Aorta (tissue), 5 donors: ENCODE data around the gene ONECUT3. TPM values are rescaled to one million over a fixed set of nuclear protein-coding genes. Genes with fewer than 3 reads are reported as not detected.

Experiments
- ATAC-seq: fragments of 200-7000 bp; cut with Tn5 transposase; one replicate; pipeline ENCODE4 v1.9.1; 2022; ENCODE audit warnings: moderate library complexity; ENCODE audit not compliant: low FRiP score
- DNase-seq, 2 donors: peaks; one replicate each; pipeline ENCODE4 v3.0.0-alpha.2; 2020
- H3K27ac ChIP-seq, 2 donors: one replicate each; pipeline ENCODE4 v1.5.1; 2013; ENCODE audit warnings: low read length in 2 of 2, mild to moderate bottlenecking in 2 of 2, moderate library complexity in 2 of 2, control low read depth in 1 of 2, inconsistent platforms in 1 of 2, low read depth in 1 of 2
- H3K27me3 ChIP-seq, 2 donors: one replicate each; pipeline ENCODE4 v1.6.1; 2013; ENCODE audit warnings: control low read depth in 1 of 2, low read length in 1 of 2, mild to moderate bottlenecking in 1 of 2, moderate library complexity in 1 of 2; ENCODE audit not compliant: insufficient read depth in 2 of 2, control insufficient read depth in 1 of 2
- H3K36me3 ChIP-seq, 2 donors: one replicate each; pipeline ENCODE4 v1.6.1; 2013; ENCODE audit warnings: control low read depth in 1 of 2, low read length in 1 of 2, mild to moderate bottlenecking in 1 of 2; ENCODE audit not compliant: insufficient read depth in 2 of 2, control insufficient read depth in 1 of 2
- H3K4me1 ChIP-seq, 2 donors: one replicate each; pipeline ENCODE4 v1.6.1; 2013; ENCODE audit warnings: low read length in 2 of 2, control low read depth in 1 of 2, mild to moderate bottlenecking in 1 of 2, moderate library complexity in 1 of 2; ENCODE audit not compliant: insufficient read depth in 2 of 2, control insufficient read depth in 1 of 2
- H3K4me3 ChIP-seq, 2 donors: one replicate each; pipeline ENCODE4 v1.5.1; 2013; ENCODE audit warnings: low read length in 2 of 2, control low read depth in 1 of 2, mild to moderate bottlenecking in 1 of 2
- H3K9me3 ChIP-seq: one replicate; pipeline ENCODE4 v1.6.1; 2013; ENCODE audit warnings: mild to moderate bottlenecking, low read length; ENCODE audit not compliant: control insufficient read depth
- WGBS, 2 donors: extraction: QIAGEN DNeasy Blood & Tissue Kit; methylation state at CpG; one replicate each; pipeline ENCODE4 v1.1.7; 2013; 5-methylcytosine and 5-hydroxymethylcytosine counted together
- intact Hi-C, 2 donors: fragments of 100-400 bp; cut with DNase I; formaldehyde crosslinking; loops; one replicate each; pipeline versions ENCODE4 v1.14.2 to v1.15.0; 2022
- polyA plus RNA-seq, 2 donors: library from polyadenylated mRNA; stranded (reverse); fragments of 200-250 nt; gene quantifications; one replicate each; pipeline ENCODE4 v1.2.3, GENCODE V29; 2013
- total RNA-seq, 2 donors: library from RNA; stranded (reverse); fragmentation: NEBNext Ultra II Directional; extraction: Animal tissue kit (Norgen Biotek cat#: 25700); gene quantifications; one replicate each; pipeline ENCODE4 v1.2.1, GENCODE V29; 2021
- donor health status: healthy with polysubstance abuse.
- donor health status: Bipolar disorder and iron deficiency.
- donor health status: DM: no; HTN: no; CAD: no.
- donor health status: DM: no; HTN: no; CAD: no.
- donor health status: DM: yes; HTN: yes; CAD: no.

ONECUT3 gene
- total and polyA plus RNA-seq, 4 donors, result 0.03 TPM; not detected in 3

DNA sequence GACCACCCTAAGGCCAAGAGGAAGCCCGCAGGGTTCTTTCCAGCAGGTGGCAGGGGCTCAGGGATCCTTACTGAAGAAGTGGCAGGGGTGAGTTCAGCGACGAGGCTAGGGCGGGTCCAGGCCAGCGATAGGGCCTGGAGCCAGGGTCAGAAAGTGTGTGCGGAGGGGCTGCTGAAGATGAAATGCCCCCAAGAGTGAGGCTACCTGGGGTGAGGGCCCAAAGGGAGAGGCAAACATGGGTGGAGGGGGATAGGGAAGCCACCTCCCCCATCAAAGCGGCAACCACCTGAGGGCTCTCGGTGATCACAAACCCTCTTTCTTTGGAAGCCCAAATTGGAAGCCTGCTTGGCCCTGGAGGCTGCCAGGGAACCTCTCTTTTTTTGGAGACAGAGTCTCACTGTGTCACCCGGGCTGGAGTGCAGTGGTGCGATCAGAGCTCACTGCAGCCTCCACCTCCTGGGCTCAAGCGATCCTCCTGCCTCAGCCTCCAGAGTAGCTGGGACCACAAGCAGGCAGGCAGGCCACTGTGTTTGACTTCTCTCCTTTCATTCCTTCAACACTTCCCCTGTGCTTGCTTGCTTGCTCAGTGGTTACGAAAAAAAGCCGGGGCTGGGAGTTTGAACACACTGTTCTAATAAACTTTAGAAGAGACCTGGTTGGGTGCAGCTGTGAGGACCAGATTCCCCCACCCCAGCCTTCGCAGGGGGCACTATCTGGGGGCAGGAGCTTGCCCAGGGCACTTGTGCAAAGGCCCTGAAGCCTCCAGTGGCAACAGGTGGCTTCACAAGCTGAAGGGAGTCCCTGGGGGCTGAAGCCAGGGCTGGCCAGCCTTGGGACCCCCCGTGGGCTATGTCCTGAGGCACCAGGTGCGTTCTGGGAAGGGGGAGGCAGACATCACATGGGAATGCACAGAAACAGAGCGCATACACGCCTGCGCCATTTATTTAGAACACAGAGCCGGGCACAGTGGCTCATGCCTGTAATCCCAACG lies 60.2 kb downstream of the ONECUT3 start:
- ATAC-seq (no peak), DNase-seq (no peak)
- intact Hi-C loops, result no loop called here
- no peak overlapping the region for H3K27ac ChIP-seq
- 68 to 70% methylated on average over 21 of the region's 21 CpGs for WGBS, 2 donors
- no peaks in the 10 kb centered on the region for H3K4me1 ChIP-seq
- H3K36me3 ChIP-seq, result peaks cover 0 to 11% of the 10 kb centered on the region in 2 donors
- no peak overlapping the region for H3K4me3 ChIP-seq
- no peaks in the 10 kb centered on the region for H3K9me3 ChIP-seq
- no peaks in the 10 kb centered on the region for H3K27me3 ChIP-seq

DNA sequence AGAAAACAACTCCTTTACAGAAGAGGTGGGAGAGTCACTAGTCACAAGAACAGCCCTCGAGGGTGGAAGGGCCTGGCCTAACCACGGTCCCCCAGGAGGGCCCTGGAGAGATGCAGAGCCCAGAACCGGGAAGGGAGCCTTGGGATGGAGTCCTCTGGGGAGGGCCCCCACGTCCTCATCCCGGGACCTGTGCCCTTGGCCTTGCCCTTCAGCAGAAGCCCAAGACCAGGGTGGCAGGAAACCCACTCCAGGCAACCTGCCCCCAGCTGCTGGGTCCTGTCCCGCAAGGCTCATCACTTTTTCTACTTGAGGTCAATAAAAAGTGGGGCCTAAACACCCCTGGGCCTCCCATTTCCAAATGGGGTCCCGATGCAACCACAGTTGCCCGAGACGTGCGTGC lies 61.1 kb downstream of the ONECUT3 start:
- Histone ChIP-seq H3K27ac (no peak overlapping the region), H3K36me3 (peaks cover 0 to 14% of the 10 kb centered on the region in 2 donors), H3K27me3 (no peaks in the 10 kb centered on the region), H3K4me3 (no peak overlapping the region), H3K9me3 (no peaks in the 10 kb centered on the region), H3K4me1 (no peaks in the 10 kb centered on the region)
- intact Hi-C loops, result no loop called here
- WGBS, 2 donors, result 77 to 80% methylated on average over 10 of the region's 10 CpGs
- ATAC-seq (no peak), DNase-seq (no peak)

DNA sequence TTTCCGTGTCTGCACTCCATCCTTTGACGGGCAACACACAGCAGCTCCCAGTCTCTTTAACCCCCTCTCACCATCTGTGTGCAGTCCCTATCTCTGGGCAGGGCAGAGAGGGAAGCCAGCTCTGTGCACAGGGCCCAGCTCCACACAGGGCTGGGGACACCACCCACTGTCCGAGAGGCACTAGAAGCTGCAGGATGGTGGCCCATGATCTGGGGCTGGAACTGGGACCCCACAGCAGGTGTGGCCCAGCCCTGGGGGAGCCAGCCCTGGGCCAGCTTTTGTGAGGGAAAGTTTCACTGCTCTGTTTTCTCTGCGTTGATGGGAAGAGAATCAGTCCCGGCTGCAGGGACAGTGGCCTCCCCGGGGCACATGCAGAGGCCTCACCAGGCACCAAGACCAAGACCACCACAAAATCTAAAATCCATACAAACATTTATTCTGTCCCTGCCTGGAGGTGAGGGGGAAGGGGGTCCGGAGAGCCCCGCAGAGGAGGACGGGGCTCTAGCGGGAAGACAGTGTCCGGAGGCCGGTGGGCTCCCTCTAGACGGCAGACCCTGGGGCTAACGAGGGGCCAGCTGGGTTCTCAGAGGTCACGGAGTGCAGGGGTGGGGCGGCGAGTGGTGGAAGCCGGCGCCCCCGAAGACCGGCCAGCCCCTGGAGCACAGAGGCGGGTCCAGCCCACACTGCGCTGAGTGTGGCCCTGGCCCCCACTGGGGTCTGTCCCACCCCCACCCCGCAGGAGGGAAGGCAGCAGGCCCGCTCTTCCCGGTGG lies 61.7 kb downstream of the ONECUT3 start:
- intact Hi-C loops, result no loop called here

DNA sequence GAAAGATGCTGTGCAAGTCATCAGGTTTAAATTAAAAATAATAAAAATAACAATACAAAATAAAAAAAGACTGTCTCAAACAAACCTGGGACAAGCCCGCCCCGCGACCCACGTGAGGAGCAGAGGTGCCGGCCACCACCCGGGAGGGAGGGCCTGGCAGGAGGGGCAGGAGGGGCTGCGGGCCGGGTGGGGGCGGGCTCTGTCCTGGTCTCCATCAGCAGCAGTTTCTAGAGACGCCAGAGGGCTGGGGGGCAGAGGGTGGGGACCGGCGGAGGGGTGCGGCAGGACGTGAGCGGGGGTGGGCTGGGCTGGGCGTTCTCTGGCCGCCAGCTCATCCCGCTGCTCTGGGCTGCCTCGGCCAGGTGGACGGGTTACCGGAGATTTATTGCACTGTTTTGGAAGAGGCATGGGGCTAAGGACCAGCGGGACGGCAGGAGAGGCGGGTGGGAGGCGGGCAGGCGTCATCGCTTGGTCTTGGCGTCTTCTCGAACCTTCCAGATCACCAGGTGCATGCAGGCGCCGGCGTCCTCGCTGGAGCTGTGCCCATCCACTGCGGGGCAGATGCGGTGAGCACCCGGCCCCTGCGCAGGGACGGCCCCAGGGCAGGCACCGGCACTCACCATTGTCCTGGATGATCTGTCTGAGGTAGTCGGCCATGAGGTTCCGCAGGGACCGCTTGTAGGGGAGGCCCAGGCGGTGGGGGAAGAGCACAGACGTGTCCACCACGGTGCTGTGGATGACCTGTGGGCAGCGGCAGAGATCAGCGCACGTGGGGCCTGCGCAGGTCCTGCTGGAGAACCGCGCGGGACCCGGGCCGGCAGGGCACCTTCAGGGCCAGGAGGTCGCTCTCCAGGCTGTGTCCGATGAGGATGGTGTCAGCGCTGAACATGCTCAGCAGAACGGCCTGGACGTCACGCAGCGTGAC lies 62.6 kb downstream of the ONECUT3 start:
- Histone ChIP-seq H3K36me3 (peaks cover 0 to 18% of the 10 kb centered on the region in 2 donors), H3K27me3 (no peaks in the 10 kb centered on the region), H3K4me3 (no peak overlapping the region), H3K27ac (no peak overlapping the region), H3K4me1 (no peaks in the 10 kb centered on the region), H3K9me3 (no peaks in the 10 kb centered on the region)
- intact Hi-C loops, result no loop called here
- DNase-seq (no peak), ATAC-seq (no peak)
- 90% methylated on average over 59 to 61 of the region's 61 CpGs for WGBS, 2 donors

More for the DNA sequence above, 61.7 kb downstream of the ONECUT3 start:
- ATAC-seq (no peak), DNase-seq (no peak)
- no peaks in the 10 kb centered on the region for H3K27me3 ChIP-seq
- 85% methylated on average over 21 to 26 of the region's 26 CpGs for WGBS, 2 donors
- no peak overlapping the region for H3K27ac ChIP-seq
- no peaks in the 10 kb centered on the region for H3K4me1 ChIP-seq
- no peaks in the 10 kb centered on the region for H3K9me3 ChIP-seq
- no peak overlapping the region for H3K4me3 ChIP-seq
- H3K36me3 ChIP-seq, result peaks cover 0 to 16% of the 10 kb centered on the region in 2 donors

DNA sequence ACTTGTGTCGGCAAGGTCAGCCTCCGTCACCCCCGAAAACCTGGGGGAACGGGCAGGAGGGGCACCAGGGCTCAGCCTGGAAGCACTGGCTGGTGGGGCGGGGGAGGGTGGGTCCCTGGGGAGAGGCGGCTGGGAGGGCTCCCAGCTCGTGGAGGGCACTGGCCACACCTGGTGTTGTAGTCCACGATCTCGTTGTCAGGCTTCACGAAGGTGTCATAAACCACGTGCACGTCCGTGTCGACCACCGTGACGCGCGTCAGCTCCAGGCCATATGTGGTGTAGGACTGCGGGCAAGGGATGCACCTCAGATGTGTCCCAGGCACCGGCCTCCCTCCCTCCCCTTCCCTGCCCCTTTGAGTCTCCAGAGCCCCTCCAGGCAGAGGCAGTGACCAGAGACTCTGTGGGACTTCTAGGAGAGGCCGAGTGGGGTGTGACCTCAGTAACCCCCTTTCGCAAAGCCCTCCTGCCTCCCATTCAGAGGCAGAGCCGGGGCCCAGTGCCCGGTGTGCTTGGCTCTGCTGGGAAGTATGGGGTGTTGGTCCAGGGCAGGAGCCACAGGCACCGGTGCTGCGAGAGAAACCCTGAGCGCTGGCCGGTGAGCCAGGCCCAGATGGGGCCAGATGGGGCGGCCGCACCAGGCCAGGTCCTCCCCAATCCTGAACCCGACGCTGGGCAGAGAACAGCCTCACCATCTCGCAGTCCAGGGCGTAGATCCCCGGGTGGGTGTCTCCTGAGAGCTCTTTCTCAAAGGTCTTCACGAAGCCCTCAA lies 63.4 kb downstream of the ONECUT3 start:
- Histone ChIP-seq H3K4me3 (no peak overlapping the region), H3K36me3 (peaks cover 0 to 18% of the 10 kb centered on the region in 2 donors), H3K4me1 (no peaks in the 10 kb centered on the region), H3K27me3 (no peaks in the 10 kb centered on the region), H3K9me3 (no peaks in the 10 kb centered on the region), H3K27ac (no peak overlapping the region)
- ATAC-seq (no peak), DNase-seq (no peak)
- intact Hi-C loops, result no loop called here
- WGBS, 2 donors, result 91 to 92% methylated on average over 35 to 36 of the region's 36 CpGs

DNA sequence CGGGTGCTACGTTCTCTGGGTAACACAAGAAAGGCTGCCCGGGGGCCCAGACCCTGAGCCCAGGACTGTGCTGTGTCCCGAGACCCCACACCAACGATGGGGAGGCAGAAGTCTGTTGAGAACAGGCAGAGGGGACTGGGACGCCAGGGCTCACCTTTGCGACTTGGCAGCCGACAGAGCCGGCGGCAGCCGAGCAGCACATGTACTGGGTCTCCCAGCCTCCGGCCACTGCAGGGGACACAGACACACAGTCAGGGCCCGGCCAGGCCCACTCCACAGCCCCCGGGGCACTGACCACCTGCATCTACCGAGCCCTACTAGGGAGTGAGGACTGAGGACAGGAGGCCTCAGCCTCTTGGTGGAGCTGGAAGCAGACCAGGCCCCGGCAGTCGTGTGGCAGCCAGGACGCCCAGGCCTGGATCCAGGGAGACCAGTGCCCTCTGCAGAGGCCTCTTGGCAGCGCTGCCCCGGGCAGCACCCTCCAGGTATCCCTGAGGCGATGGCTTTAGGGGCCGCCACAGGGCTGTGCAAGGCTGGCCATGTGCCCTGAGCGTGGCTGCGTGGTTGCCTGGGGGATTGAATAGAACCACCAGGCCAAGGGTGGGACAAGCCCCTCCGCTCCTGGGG lies 64.4 kb downstream of the ONECUT3 start:
- no peaks in the 10 kb centered on the region for H3K9me3 ChIP-seq
- no peaks in the 10 kb centered on the region for H3K27me3 ChIP-seq
- no peak overlapping the region for H3K4me3 ChIP-seq
- DNase-seq (no peak), ATAC-seq (no peak)
- no peaks in the 10 kb centered on the region for H3K4me1 ChIP-seq
- intact Hi-C loops, result no loop called here
- H3K36me3 ChIP-seq, result peaks cover 0 to 18% of the 10 kb centered on the region in 2 donors
- WGBS, 2 donors, result 85 to 88% methylated on average over 25 of the region's 25 CpGs
- no peak overlapping the region for H3K27ac ChIP-seq

DNA sequence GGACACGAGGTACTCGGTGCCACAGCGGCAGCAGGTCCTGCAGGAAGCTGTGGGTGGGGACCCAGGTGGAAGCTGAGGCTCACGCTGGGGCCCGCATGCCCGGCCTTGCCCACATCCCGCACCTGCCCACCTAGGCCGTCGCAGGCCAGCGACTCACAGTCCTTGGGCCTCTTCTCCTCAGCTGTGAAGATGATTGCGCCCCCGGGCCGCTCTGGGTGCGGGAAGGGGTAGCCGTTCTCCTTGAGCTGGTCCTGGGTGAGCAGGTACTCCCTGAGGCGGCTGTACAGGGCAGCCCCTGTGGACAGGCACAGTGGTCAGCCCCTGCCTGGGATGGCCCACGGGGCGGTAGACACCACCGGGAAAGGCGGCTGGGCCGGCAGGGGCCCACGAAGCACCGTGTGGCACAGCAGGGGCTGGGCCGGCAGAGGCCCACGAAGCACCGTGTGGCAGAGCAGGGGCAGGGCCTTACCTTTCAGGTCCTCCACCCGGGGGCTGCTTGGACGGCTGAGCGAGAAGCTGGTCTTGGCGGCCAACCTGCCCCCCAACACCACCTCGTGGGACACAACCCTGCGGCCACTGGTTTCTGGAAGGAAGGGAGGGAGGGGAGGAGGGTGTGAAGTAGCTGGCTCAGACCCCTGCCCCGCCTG lies 65.4 kb downstream of the ONECUT3 start:
- ATAC-seq, result no peak
- peaks cover 2 to 18% of the 10 kb centered on the region in 2 donors for H3K36me3 ChIP-seq
- intact Hi-C loops, result no loop called here

More for the DNA sequence above, 65.4 kb downstream of the ONECUT3 start:
- no peaks in the 10 kb centered on the region for H3K9me3 ChIP-seq
- no peaks in the 10 kb centered on the region for H3K4me1 ChIP-seq
- H3K27ac ChIP-seq, result no peak overlapping the region
- 90% methylated on average over 30 to 33 of the region's 33 CpGs for WGBS, 2 donors
- no peaks in the 10 kb centered on the region for H3K27me3 ChIP-seq
- no peak for DNase-seq
- no peak overlapping the region for H3K4me3 ChIP-seq
